Kidney (tissue), 14 donors: ENCODE data around the gene SORCS2. TPM values are rescaled to one million over a fixed set of nuclear protein-coding genes. Genes with fewer than 3 reads are reported as not detected.

Experiments used
- DNase-seq, 5 donors: peaks; one replicate each; pipeline ENCODE4 v3.0.0-alpha.2; 2013 to 2020
- FAIRE-seq: peaks from 2 replicates; lab custom pipeline; 2012; peaks lifted over from hg19 to GRCh38; lab: Jason Lieb, UNC
- H3K27ac ChIP-seq, 2 donors: one replicate each; pipeline ENCODE4 v1.7.0; 2013; ENCODE audit warnings: low read depth in 2 of 2, low read length in 2 of 2, inconsistent platforms in 1 of 2
- H3K27me3 ChIP-seq: one replicate; pipeline ENCODE4 v1.7.1; 2013; ENCODE audit warnings: low read length, inconsistent platforms; ENCODE audit not compliant: control insufficient read depth, insufficient read depth
- H3K36me3 ChIP-seq, 3 donors: one replicate each; pipeline versions ENCODE4 v1.7.0 to v1.7.1; 2013; ENCODE audit warnings: low read length in 3 of 3, control low read depth in 1 of 3, inconsistent platforms in 1 of 3; ENCODE audit not compliant: insufficient read depth in 3 of 3, control insufficient read depth in 2 of 3
- H3K4me1 ChIP-seq, 3 donors: one replicate each; pipeline versions ENCODE4 v1.7.0 to v1.7.1; 2013; ENCODE audit warnings: low read length in 3 of 3, inconsistent platforms in 1 of 3, low read depth in 1 of 3; ENCODE audit not compliant: control insufficient read depth in 2 of 3, insufficient read depth in 2 of 3
- H3K4me3 ChIP-seq, 3 donors: one replicate each; pipeline versions ENCODE4 v1.7.0 to v1.8.1; 2013; ENCODE audit warnings: low read length in 3 of 3, control low read depth in 1 of 3, inconsistent platforms in 1 of 3
- H3K9ac ChIP-seq, 3 donors: one replicate each; pipeline versions ENCODE4 v1.7.0 to v1.7.1; 2013; ENCODE audit warnings: low read length in 3 of 3, control low read depth in 1 of 3, inconsistent platforms in 1 of 3
- H3K9me3 ChIP-seq, 3 donors: one replicate each; pipeline versions ENCODE4 v1.7.0 to v1.7.1; 2013; ENCODE audit warnings: low read length in 3 of 3, control low read depth in 1 of 3, inconsistent platforms in 1 of 3; ENCODE audit not compliant: control insufficient read depth in 2 of 3, insufficient read depth in 1 of 3
- intact Hi-C: fragments of 100-400 bp; cut with DNase I; formaldehyde crosslinking; loops from one replicate; pipeline ENCODE4 v1.11.1; 2022
- polyA plus RNA-seq: library from polyadenylated mRNA; stranded (reverse); fragments of 350-450 nt; fragmentation: Illumina TruSeq; extraction: RNeasy Lipid Tissue Mini Kit (QIAGEN cat#74804); gene quantifications from one replicate; pipeline ENCODE4 v1.2.3, GENCODE V29; 2014; ENCODE audit warnings: low read depth, low replicate concordance; ENCODE audit not compliant: insufficient read depth
- total RNA-seq: library from RNA; stranded (reverse); fragmentation: NEBNext Ultra II Directional; extraction: Animal tissue kit (Norgen Biotek cat#: 25700); gene quantifications from one replicate; pipeline ENCODE4 v1.2.1, GENCODE V29; 2021
- TF ChIP-seq, protein P1 (sequence below): IDR thresholded peaks from 3 replicates; pipeline ENCODE4 v1.5.1; 2012; ENCODE audit warnings: mild to moderate bottlenecking, moderate library complexity, borderline replicate concordance; ENCODE audit not compliant: insufficient read depth; ENCODE audit errors: extremely low read depth
- donor health status: control.
- donor health status: control.
- donor health status: control.
- donor health status: control.
- donor health status: control.
- donor health status: DM: yes; HTN: yes; CAD: no.
- donor health status: Normal renal cell carcinoma (clear cell type).

The SORCS2 gene
- total and polyA plus RNA-seq, 2 donors from 2014 or later, result 6.1 to 9.1 TPM

DNA sequence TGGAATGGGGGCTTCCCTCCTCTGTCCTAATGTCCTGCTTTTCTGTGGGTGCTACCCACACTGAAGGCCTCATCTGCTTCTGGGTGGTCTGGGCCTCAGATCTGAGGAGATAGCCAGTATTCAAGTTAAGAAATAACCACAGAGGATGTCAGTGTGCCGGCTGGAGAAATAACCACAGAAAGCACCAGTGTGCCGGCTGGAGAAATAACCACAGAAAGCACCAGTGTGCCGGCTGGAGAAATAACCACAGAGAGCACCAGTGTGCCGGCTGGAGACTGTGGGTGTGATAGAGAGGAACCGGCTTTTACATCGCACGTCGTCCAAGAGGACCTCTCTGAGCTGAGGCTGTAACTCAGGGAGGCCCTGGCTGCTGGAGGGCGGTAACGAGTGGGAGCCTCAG lies 308.1 kb downstream of the SORCS2 start:
- H3K36me3 ChIP-seq, result no peaks in the 10 kb centered on the region
- no peaks in the 10 kb centered on the region for H3K4me1 ChIP-seq
- no peak overlapping the region for H3K4me3 ChIP-seq
- FAIRE-seq (no peak), DNase-seq (no peak)
- no peak overlapping the region for H3K9ac ChIP-seq
- H3K9me3 ChIP-seq, result no peaks in the 10 kb centered on the region
- no peak overlapping the region for H3K27ac ChIP-seq
- intact Hi-C loops, result no loop called here
- TF ChIP-seq, protein P1, sequence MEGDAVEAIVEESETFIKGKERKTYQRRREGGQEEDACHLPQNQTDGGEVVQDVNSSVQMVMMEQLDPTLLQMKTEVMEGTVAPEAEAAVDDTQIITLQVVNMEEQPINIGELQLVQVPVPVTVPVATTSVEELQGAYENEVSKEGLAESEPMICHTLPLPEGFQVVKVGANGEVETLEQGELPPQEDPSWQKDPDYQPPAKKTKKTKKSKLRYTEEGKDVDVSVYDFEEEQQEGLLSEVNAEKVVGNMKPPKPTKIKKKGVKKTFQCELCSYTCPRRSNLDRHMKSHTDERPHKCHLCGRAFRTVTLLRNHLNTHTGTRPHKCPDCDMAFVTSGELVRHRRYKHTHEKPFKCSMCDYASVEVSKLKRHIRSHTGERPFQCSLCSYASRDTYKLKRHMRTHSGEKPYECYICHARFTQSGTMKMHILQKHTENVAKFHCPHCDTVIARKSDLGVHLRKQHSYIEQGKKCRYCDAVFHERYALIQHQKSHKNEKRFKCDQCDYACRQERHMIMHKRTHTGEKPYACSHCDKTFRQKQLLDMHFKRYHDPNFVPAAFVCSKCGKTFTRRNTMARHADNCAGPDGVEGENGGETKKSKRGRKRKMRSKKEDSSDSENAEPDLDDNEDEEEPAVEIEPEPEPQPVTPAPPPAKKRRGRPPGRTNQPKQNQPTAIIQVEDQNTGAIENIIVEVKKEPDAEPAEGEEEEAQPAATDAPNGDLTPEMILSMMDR, result no peak
- H3K27me3 ChIP-seq, result no peaks in the 10 kb centered on the region

DNA sequence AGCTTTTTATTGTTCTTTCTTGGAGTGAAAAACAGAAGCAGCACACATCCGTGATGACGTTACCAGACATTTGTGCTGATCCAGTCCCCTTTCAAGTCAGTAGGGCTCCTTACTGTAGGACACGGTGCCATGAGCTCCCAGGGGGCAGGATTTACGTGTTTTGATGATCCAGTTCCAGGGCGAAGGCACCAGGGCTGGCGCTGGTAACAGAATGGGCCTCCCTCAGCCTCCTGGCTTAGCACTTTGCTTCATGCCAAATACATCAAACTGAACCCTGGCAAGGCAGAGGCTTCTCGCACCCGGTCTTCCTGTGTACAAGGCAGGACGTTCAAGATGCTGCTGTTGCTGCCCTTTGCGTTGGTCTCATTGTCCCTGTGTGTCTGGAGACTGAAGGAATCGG lies 309.0 kb downstream of the SORCS2 start:
- Histone ChIP-seq H3K36me3 (no peaks in the 10 kb centered on the region), H3K4me3 (no peak overlapping the region)

DNA sequence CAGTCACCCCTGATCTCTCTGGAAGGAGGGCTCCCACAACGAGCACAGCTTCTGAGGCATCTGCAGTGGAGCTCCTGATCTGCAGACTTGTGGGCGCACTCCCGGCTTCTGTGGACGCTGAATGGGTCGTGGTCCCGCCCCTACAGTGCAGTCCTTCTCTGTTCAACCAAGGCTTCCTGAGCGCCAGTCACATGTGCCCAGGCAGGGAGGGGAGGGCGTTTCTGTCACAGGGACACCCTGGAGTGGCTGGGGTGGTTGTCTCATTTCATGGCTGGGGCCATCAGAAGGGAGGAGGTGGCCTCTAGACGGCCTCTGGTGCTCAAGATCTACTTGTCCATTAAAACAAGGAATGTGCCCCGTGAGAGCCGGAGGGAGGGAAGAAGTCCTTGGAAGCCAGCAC lies 309.5 kb downstream of the SORCS2 start:
- H3K27ac ChIP-seq, result no peak overlapping the region
- FAIRE-seq, result no peak
- TF ChIP-seq, protein P1, result no peak

More for the DNA sequence above, 309.0 kb downstream of the SORCS2 start:
- Histone ChIP-seq H3K4me1 (no peaks in the 10 kb centered on the region), H3K9ac (no peak overlapping the region), H3K27ac (no peak overlapping the region), H3K9me3 (no peaks in the 10 kb centered on the region), H3K27me3 (no peaks in the 10 kb centered on the region)
- FAIRE-seq (no peak), DNase-seq (no peak)
- intact Hi-C loops, result no loop called here
- TF ChIP-seq, protein P1, result no peak

More for the DNA sequence above, 309.5 kb downstream of the SORCS2 start:
- intact Hi-C loops, result no loop called here
- Histone ChIP-seq H3K4me3 (no peak overlapping the region), H3K9ac (no peak overlapping the region), H3K36me3 (no peaks in the 10 kb centered on the region), H3K27me3 (no peaks in the 10 kb centered on the region), H3K4me1 (no peaks in the 10 kb centered on the region), H3K9me3 (no peaks in the 10 kb centered on the region)
- no peak for DNase-seq
